ENCODE measurements around the gene ACER1. TPM values are rescaled to one million over a fixed set of nuclear protein-coding genes. Genes with fewer than 3 reads are reported as not detected.
A peak's percentile ranks its signal among the peaks of the same experiment; 100 is the strongest.

Gene ACER1
- total RNA-seq, 2 donors from 2014 or later: 0.24 TPM; not detected in 1

DNA sequence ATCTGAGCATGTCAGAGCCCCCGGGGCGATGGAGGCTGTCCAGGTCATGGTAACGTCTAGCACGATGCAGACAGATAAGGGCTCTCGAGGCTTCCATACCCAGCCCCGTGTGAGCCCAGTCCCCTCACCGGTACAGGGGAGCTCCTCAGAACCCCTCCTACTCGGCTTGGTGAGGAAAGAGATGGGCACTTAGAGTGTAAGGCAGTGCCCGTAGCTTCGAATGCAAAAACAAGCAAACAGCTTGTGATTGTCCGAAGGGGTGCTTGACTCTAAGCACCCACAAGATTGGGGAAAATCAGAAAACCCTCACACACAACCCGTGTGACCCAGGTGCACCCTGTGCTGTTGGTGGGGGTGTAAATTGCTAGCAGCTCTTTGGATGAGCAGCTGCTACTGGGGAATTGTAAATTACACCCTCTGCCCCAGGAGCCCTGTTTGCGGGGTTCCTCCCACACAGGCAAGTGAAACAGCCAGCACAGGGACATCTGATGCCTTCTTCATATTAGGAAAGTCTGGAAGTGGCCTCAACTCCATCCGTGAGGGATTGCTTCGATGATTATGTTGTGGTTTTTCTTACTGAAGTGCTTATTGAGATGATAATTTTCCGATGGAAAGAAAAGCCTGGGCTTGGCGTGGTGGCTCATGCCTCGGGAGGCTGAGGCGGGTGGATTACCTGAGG is 43.2 kb upstream of the ACER1 start:
- DNase-seq (ENCODE audit: low spot score): no peak
- no peak overlapping the region for H3K27ac ChIP-seq
- H3K4me3 ChIP-seq: no peak overlapping the region
- H3K36me3 ChIP-seq: peaks cover 28% of the 10 kb centered on the region
- no peaks in the 10 kb centered on the region for H3K9me3 ChIP-seq
- no peaks in the 10 kb centered on the region for H3K27me3 ChIP-seq
- TF ChIP-seq, protein P1, sequence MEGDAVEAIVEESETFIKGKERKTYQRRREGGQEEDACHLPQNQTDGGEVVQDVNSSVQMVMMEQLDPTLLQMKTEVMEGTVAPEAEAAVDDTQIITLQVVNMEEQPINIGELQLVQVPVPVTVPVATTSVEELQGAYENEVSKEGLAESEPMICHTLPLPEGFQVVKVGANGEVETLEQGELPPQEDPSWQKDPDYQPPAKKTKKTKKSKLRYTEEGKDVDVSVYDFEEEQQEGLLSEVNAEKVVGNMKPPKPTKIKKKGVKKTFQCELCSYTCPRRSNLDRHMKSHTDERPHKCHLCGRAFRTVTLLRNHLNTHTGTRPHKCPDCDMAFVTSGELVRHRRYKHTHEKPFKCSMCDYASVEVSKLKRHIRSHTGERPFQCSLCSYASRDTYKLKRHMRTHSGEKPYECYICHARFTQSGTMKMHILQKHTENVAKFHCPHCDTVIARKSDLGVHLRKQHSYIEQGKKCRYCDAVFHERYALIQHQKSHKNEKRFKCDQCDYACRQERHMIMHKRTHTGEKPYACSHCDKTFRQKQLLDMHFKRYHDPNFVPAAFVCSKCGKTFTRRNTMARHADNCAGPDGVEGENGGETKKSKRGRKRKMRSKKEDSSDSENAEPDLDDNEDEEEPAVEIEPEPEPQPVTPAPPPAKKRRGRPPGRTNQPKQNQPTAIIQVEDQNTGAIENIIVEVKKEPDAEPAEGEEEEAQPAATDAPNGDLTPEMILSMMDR (IDR thresholded peaks at IDR 0.05): no peak
- H3K4me1 ChIP-seq: peaks cover 0 to 14% of the 10 kb centered on the region in 2 donors

GRCh38 chr19:6375411-6376010 is 42.1 kb upstream of the ACER1 start, which contains the start of gene PSPN:
TSS of gene PSPN (minus strand) at chr19:6375933. CDS start at chr19:6375849, 84 bp downstream.
- no peak for DNase-seq (ENCODE audit: low spot score)
- Histone ChIP-seq H3K27me3 (no peaks in the 10 kb centered on the region), H3K36me3 (peaks cover 16% of the 10 kb centered on the region), H3K27ac (no peak within 1 kb of the TSS), H3K4me3 (no peak within 1 kb of the TSS), H3K9me3 (no peaks in the 10 kb centered on the region), H3K4me1 (peaks cover 0 to 14% of the 10 kb centered on the region in 2 donors)
- TF ChIP-seq, protein P1 (IDR thresholded peaks at IDR 0.05): no peak

GRCh38 chr19:6374711-6375410 is 41.4 kb upstream of the ACER1 start:
- TF ChIP-seq, protein P1 (IDR thresholded peaks at IDR 0.05): no peak
- no peaks in the 10 kb centered on the region for H3K9me3 ChIP-seq
- H3K36me3 ChIP-seq: peaks cover 10% of the 10 kb centered on the region
- DNase-seq (ENCODE audit: low spot score): no peak
- H3K27ac ChIP-seq: no peak overlapping the region
- H3K27me3 ChIP-seq: no peaks in the 10 kb centered on the region
- peaks cover 0 to 14% of the 10 kb centered on the region in 2 donors for H3K4me1 ChIP-seq
- no peak overlapping the region for H3K4me3 ChIP-seq

GRCh38 chr19:6374161-6374709 is 40.8 kb upstream of the ACER1 start:
- DNase-seq (ENCODE audit: low spot score): no peak
- Histone ChIP-seq H3K36me3 (peaks cover 4% of the 10 kb centered on the region), H3K4me1 (peaks cover 0 to 14% of the 10 kb centered on the region in 2 donors), H3K27ac (peak overlapping the region in 1 of 2 donors; percentile 99), H3K27me3 (no peaks in the 10 kb centered on the region), H3K4me3 (peak overlapping the region in 1 of 2 donors; percentile 87), H3K9me3 (no peaks in the 10 kb centered on the region)
- TF ChIP-seq, protein P1 (IDR thresholded peaks at IDR 0.05): no peak

DNA sequence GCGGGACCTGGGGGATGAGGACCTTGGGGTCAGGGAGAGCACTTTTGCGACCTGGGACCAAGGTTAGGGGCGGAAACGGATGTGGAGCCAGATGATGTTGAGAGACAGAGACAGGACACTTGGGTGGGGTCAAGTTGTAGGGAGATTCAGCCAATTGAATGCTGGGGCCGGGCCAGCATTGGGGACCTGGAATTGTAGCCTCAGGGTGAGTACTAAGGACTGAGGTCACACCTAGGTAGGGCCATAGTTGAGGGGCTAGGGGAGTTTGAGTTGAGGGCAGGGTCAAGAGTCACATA is 40.3 kb upstream of the ACER1 start:
- DNase-seq (ENCODE audit: low spot score): no peak
- Histone ChIP-seq H3K4me1 (peaks cover 0 to 14% of the 10 kb centered on the region in 2 donors), H3K27me3 (no peaks in the 10 kb centered on the region), H3K27ac (peak overlapping the region; percentile 99), H3K9me3 (no peaks in the 10 kb centered on the region), H3K36me3 (peaks cover 3% of the 10 kb centered on the region), H3K4me3 (peak overlapping the region; percentile 87 to 99)
- TF ChIP-seq, protein P1 (IDR thresholded peaks at IDR 0.05): no peak

All from right atrium auricular region (tissue), 2 donors.